ENCODE data around the gene PLXNB2. TPM values are rescaled to one million over a fixed set of nuclear protein-coding genes. Genes with fewer than 3 reads are reported as not detected.

The PLXNB2 gene
- polyA plus RNA-seq, 3 donors, result 193 to 218 (median 204) TPM

DNA sequence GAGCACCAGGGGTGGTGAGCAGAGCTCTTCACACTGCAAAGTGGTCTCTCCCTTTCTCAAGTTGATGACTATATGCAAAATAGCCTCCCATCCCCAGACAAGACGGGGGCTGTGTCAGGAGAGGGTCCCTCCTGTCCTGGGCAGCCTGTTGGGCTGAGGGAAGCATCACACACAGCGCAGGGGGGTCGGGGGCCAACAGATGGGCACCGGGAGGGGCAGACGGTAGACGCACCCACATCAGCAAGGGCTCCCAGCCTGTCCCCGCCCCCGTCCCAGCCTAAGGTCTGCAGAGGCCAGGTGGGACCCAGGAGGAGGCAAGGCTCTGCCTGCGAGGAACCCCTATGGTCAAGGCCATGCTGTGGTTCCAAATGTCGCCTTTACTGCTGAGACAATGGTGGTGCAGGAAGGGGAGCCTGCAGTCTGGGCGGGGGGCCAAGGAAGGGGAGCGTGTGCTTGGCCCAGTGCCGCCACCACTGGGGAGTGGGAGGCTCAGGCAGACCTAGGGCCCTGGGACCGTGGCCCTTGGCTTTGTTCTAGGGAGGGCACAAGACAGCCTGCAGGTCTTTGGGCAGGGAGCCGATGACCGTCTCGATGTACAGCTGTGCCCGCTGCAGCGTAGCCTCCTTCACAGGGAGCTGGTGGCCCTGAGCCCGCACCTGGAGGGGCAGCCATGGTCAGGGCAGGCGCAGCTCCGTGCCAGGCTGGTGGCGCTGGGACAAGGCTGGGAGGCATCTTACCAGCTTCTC lies 4.3 kb upstream of the PLXNB2 start:
- DNase-seq (ENCODE audit: low read depth in 3 of 3, low spot score in 2 of 3), result no peak

DNA sequence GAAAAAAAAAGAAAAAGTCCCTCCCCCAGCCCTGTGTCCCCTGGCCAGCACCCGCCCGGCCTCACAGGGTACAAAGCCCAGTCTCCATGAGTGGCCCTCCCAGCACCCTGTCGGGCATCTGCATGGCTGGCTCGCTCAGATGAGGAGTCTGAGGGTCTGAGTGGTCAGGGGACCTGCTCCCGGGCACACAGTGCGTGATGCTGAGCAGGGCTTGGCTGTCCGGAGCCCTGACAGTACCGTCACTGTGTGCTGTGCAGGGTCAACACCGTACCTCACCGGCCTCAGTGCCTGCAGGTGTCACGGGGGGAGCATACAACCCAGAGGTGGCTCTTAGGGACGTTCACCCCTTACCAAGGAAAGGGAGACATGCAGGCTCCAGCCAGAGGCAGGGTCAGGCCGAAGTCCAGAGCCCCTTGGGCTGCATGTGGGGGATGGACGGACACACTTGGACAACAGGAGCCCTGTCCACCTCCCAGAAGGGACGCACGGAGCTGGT lies 3.6 kb upstream of the PLXNB2 start:
- DNase-seq (ENCODE audit: low read depth in 3 of 3, low spot score in 2 of 3), result no peak

DNA sequence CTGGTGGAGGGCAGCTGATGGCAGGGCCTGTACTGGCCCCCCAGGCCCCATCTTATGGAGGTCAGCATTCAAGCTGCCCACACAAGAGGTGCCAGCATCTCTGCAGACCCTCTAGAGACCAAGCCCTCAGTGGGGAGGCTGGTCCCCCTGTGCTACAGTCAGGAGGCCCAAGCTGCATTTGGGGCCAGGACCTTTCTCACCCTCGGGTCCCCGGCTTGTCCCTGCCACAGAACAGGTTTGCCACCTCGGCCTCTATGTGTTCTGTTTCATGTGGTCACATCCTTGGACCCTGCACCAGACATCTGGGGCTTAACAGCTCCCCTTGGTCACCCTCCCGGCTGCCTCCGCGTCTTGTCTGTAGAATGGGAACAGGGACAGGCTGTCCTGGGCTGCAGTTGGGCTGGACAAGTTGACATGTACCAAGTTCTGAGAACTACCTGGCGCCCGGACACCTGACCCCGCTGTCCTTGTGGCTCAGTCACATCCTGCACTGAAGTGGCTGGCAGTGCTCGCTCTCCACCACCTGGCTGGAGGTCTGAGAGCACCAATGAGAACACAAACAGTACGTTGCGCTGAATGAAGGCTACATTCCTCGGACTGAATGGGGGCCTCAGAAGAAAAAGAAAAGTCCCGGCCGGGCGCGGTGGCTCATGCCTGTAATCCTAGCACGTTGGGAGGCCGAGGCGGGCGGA lies 2.7 kb upstream of the PLXNB2 start:
- no peak for DNase-seq (ENCODE audit: low read depth in 3 of 3, low spot score in 2 of 3)

DNA sequence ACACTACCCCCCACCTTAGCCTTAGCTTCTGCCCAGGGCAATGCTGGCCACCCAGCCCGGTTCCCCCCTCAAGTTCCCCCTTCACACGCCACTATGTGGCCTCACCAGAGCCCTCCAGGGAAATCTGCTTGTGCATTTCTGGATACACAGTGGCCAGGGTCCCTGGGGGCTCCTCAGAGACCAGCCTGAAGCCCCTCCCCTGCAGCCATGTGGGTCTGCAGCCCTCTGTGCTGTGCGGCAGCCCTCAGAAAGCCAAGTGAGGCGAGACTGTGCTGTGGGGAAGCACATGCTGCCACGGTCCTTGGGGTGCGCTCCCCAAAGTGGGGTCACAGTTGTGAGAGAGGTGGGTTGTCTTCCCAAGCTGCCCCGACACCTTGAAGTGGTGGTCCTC lies 2.1 kb upstream of the PLXNB2 start:
- DNase-seq (ENCODE audit: low read depth in 3 of 3, low spot score in 2 of 3), result no peak

DNA sequence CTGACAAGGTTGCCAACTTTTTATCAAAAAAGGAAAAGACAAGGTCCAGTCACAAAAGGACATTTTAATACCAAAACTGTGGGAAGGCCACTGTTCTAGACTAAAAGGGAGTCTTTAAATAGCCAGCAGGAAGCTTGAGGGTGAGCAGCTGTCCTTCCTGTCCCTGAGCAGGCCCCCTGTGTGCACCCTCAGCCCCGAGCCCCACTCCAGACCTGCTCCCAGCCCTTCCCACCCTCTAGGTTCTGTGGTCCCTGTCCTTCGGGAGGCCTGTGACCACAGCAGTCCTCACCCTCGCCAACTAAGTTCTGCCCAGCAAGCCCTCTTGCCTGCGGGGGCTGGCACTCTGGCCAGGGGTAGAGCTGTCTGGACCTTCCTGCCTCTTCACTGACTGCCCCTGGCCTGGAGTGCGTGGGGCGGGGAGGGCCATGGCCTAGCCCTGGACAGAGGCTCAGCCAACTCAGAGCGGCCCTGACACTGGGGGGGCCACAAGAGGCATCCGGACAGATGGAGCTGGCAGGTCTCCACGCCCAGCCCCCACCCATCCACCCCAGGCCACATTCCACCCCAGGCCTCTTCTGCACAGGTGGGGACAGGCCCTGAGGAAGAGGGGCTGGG lies 1.6 kb upstream of the PLXNB2 start:
- no peak for DNase-seq (ENCODE audit: low read depth in 3 of 3, low spot score in 2 of 3)

DNA sequence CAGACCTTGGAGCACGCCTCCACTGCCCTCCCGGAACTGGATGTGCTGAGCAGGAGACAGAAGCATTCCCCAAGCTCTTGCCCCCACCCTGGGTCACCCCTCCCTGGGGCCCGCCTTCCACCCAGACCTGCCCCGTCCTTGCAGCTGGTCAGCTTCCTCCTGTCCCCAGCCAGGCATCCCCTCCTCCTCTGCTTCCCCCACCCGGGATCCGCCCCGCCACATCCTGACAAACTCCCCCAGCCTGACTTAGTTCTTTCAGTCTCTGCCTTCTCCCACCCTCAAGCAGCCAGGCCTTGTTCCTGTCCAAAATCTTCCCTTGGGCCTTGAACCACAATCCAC lies 1.1 kb upstream of the PLXNB2 start:
- no peak for DNase-seq (ENCODE audit: low read depth in 3 of 3, low spot score in 2 of 3)

DNA sequence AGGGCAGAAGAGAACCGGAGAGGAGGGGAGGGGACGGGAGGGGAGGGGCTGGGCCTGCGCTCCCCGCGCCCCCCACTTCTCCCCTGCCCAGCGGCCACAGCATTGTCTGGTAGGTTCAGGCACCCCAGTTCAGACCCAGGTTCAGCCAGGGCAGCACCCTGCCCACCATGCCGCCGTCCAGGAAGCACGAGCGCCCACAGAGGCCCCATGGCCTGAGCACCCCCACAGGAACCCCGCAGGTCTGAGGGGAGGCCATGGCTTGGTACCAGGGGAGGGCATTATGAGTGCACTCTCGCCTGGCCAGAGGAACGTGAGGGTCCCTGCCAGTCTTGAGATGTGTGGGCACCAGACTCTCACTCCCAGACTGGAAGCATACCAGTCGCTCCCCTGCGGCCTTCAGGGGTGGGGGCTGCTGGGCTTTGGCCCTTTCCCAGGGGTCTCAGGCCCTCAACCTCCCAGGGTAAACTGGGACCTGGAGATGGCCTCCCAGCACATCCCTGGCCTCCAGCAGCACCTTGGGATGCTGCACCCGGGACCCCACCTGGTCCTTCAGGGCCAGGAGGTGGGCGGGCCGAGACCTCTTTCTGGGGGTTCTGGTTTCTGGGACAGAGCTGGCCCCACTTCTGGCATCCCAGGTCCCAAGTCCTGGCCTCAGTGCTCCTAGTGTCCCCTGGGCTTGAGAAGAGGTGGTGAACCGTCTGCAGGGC lies 597 bp upstream of the PLXNB2 start:
- no peak for DNase-seq (ENCODE audit: low read depth in 3 of 3, low spot score in 2 of 3)

DNA sequence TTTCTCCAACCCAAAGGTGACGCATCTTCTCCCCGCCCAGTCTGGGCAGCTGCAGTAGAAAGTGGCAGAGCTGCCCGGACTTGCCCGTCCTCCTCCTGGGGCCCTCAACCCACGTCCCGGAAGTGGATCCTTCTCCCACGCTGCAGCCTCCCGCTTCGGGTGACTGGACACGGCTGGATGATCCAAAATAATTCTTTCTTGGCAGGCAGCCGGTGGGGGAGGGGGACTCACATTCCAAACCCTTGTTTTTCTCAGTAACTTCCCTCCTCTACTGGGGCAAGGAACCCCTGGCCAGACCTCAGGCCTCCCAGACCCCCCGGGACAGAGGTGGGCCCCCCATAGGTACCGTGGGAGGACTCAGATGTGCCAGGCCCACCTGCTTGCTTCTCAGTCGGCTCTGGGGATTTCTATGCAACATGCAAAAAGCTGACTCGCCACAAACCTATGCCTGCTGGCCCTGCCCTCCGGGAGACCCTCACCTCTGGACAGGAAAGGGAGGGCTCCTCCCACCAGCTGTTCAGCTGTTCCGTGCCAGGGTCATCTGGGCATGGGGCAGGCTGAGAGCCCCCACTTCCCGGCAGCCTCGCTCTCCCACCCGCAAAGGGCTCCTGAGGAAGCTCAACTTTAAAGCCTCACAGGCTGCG lies 1.4 kb downstream of the PLXNB2 start:
- peak in 2 of 3 donors; percentile 78 to 84 for DNase-seq (ENCODE audit: low read depth in 3 of 3, low spot score in 2 of 3)

DNA sequence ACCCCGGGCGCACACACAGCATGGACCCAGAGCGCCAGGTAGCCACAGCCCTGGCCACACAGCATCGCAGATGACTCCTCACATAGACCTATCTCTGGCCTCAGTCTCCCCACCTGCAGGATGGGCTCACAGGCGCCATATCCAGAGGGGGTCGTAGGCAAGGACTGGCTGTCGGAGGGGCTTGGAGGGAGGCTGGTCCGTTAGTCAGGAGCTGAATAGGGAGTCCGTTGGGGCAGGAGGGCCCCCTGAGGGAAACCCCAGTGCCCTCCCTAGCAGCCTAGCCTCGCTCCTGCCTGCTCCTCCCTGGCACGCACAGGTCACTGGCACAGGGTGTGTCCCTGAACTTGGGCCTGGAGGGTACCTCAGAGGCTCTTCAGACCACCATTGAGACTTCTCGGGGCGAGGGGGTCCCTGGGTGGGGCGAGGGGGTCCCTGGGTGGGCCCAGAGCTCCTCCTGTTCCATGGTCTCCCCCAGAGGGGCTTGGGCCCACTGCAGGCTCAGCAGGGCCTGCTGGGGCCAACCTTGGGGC lies 2.0 kb downstream of the PLXNB2 start:
- no peak for DNase-seq (ENCODE audit: low read depth in 3 of 3, low spot score in 2 of 3)

DNA sequence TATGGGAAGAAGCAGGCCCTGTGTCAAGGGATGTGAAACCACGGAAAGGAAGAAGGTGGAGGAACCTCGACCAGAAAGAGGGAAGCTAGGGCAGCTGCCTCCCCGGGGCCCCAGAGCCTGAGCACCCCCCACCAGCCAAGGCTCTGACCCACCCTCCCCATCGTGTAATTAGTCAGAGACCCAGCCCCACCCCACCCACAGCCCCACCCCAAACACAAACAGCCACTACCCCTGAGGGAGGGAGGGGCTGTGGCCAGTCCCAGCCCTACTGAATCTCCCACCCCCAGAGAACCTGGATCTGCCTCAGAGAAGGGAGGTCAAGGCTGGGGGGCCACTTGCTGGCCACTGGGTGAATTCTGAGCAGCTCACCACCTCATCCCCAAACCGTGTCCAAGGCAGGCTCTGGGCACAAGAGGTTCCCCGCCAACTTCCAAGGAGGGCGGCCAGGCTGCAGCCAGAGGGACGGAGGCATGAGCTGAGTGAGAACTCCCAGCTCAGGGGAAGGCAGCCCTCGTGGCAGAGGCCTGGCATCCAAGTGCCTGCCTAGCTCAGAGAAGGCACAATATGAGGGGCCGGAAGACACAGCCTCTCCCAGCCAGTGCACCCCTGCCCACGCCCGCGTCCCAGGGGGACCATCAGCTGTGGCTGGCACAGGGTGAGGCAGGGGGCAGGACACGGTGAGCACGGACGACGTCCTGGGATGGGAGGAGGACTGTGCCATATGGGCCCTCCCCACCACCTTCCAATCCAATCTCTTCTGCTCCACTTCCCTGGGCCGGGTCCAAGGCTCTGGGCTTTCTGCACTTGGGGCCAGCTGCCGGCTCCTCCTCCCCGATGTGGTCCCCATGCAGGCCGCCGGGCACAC lies 2.7 kb downstream of the PLXNB2 start:
- DNase-seq (ENCODE audit: low read depth in 3 of 3, low spot score in 2 of 3), result no peak

DNA sequence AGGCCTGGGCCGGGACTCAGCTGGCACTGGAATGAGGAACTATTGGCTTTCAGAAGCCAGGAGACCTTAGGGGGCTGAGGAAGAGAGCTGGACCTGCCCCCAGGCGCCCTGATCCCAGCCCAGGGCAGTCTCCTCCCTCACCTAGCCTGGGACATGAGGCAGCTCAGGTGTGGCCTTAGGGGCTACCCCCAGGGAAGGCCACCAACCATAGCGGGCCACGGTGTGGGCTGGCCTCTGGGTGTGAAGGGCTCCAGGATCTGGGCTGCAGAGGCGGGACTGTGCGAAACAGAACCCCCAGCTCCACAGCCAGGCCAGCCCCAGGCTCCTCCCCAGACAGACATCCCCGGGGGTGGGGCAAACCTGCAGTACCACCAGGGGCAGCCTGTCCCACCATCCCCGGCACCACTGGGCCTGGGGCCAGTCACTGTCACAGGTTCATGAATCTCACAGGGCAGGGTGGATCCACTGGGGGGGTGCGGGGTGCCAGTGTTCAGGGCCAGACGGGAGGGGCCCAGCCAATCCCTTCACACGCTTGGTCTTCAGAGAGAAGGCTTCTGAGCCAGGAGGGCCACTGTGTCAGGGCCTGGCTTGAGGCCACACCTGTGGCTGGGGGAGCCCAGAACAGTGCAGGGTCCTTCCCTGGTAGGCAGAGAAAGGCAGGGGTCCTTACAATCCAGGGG lies 3.5 kb downstream of the PLXNB2 start:
- DNase-seq (ENCODE audit: low read depth in 3 of 3, low spot score in 2 of 3), result no peak

DNA sequence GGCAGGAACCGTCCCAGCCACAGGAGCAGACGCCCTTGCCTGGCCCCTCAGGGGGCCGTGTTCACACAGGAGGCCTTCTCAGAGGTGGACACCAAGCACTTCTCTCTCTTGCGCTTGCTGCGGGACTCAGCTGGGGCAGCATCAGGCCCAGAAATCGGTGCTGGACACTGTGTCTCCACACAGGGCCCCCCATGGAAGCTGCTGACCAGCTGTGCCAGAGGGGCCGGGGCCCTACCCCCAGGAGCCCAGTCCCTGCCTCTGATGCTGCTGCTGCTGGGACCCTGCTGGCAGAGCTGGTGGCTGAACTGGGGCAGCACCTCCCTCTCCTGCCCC lies 4.0 kb downstream of the PLXNB2 start:
- DNase-seq (ENCODE audit: low read depth in 3 of 3, low spot score in 2 of 3), result no peak

DNA sequence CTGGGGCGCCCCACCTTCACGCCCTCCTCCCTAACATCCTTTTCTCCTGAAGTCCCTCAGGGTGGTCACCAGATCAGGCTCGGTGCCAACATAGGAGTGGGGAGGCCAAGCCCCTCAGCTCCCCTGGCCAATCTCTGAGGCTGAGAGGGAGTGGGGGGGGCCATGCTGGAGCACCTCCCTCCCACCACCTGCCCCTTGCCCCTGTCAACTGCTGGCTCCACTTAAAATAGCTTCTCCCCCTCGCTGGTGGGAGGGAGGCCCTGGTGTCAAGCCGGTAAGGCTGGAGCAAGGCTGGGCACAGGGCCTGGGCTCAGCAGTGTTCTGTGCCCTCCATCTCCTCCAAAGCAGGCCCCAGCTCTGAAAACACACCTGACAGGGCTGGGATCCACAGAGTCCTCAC lies 4.9 kb downstream of the PLXNB2 start:
- DNase-seq (ENCODE audit: low read depth in 3 of 3, low spot score in 2 of 3), result no peak

DNA sequence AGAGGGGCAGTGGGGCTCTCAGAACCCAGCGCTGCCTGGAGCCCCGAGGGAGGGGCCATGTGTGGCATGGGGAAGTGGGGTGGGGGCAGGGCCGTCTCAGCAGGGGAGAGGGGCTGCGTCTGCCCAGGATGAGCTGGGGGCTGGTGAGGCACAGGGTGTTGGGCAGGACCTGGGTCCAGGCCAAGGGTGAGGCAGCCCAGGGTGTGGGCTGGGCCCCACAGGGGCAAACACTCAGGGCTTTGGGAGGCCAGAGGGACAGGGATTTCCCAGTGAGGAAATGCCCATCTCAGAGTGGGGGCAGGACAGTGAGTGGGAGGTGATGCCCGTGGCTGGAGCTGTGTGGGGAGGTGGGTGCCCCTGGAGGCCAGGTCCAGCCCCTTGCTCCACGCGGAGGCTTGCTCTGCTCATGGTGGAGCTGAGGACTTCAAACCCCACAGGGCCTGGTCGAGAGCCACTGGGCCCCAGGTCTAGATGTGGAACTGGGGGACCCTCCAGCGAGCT lies 5.4 kb downstream of the PLXNB2 start:
- DNase-seq (ENCODE audit: low read depth in 3 of 3, low spot score in 2 of 3), result no peak

DNA sequence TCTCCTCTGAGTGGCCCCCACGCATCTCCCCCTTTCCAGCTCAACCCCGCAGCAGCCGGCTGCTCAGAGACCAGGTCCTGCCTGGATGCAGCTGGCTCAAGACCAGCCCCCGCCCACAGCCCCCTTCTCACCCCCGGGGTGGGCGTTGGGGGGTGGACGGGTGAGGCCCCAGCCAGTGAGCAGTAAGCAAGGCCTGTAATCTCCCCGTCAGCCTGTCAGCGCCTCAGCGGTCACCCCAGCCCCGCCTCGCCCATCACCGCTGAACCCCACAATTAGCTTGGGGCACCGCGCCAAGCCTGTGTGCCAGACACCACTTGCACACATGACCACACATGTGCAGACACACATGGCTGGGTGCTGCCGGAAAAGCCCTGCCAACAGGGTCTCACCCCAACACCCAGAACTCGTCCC lies 5.9 kb downstream of the PLXNB2 start:
- no peak for DNase-seq (ENCODE audit: low read depth in 3 of 3, low spot score in 2 of 3)

DNA sequence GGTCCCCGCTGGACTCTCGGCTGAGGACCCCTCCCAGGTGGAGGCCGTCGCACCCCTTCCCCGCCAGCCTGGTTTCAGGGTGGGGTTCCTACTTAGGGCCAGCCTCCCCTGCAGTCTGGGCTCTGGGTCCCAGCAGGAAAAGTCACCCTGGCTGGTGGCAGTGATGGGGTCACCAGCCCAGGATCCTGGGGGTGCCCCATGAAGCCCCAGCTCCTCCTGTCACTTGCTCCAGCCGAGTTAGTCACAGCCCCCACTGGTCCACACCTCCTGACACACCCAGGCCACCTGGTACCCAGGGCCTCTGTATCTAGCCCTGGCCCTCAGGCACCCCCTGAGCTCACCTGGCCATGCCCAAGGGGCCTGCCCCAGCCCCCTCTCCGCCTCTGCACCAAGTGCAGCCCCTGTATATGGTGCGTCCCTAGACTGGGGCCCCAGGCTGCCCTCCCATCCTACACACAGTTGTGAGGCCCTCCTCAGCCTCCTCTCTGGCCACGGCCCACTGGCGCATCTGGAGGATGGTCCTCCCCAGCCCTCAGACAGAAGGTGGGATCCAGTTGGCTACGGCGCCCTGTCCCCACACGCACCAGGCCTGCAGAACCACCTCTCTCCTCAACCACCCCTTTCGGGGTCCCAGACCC lies 6.7 kb downstream of the PLXNB2 start:
- no peak for DNase-seq (ENCODE audit: low read depth in 3 of 3, low spot score in 2 of 3)

DNA sequence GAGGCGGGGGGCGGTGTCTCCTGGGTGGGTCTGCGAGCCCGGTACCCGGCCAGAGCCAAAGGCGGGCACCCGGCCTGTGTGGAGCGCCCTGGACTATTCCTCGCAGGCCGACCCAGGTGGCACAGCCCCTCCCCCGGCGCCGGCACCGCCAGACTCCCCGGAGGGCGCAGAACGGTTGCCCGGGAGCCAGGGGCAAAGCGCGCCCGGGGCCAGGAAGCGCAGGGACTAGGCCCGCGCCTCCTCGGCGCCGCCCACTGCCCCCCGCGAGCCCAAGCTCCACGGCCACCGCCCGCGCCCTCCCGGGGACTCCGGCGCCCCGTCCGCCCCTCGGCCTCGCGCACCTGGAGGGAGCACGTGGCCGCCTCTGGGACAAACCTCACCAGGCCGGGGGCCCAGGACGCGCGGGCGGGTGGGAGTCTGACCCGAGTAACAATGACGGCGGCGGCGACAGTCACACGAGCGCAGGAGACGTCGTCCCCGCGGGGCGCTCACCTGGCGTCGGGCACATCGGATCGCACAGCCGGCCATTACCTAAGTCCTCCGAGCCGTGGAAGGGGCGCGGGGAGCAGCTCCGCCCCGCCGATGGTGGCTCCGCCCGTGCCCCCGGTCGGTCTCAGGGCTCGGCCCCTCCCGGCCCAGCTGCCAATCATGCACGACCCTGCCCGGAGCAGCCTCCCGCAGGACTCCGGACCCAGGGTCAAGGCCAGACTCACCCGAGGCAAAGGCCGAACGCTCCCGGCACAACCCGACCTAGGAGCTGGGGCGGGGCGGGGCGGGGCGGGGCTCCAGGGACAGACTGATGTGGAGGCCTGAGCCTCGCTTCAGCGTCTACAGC lies 7.4 kb downstream of the PLXNB2 start:
- no peak for DNase-seq (ENCODE audit: low read depth in 3 of 3, low spot score in 2 of 3)

All from right renal cortex interstitium (tissue), 3 donors.